Body of pancreas (tissue), 4 donors: ENCODE measurements around the gene BMP6. TPM values are rescaled to one million over a fixed set of nuclear protein-coding genes. Genes with fewer than 3 reads are reported as not detected.

Source experiments
- ATAC-seq: fragments of 150-250 bp; one replicate; pipeline ENCODE4 v1.9.1; 2016
- DNase-seq, 4 donors: peaks; one replicate each; pipeline ENCODE4 v3.0.0-alpha.2; 2019
- H3K27ac ChIP-seq, 4 donors: fragments of 200-600 bp; sonication (generic); 1 replicate in 3 of 4; 2 replicates in 1 of 4; pipeline versions ENCODE4 v1.5.1 to v1.6.1; 2016 to 2019; ENCODE audit warnings: mild to moderate bottlenecking in 1 of 4, mixed read lengths in 1 of 4, moderate library complexity in 1 of 4
- H3K27me3 ChIP-seq, 2 donors: fragments of 200-600 bp; sonication (generic); one replicate each; pipeline ENCODE4 v1.6.0; 2016; ENCODE audit warnings: mild to moderate bottlenecking in 1 of 2
- H3K36me3 ChIP-seq, 2 donors: fragments of 200-600 bp; sonication (generic); replicated peaks in 1 of 2; 2 replicates each; pipeline ENCODE4 v1.5.1; 2016; ENCODE audit warnings: low read depth in 2 of 2; ENCODE audit not compliant: insufficient read depth in 1 of 2
- H3K4me1 ChIP-seq: fragments of 200-600 bp; sonication (generic); one replicate; pipeline ENCODE4 v1.6.0; 2016
- H3K4me3 ChIP-seq, 2 donors: fragments of 200-600 bp; sonication (generic); 1 replicate in 1 of 2; 2 replicates in 1 of 2; pipeline ENCODE4 v1.5.1; 2016 to 2019
- H3K9me3 ChIP-seq, 3 donors: fragments of 200-600 bp; sonication (generic); 1 replicate in 2 of 3; 2 replicates in 1 of 3; pipeline ENCODE4 v1.5.1; 2016
- POLR2A ChIP-seq, 3 donors: fragments of 450-650 bp; IDR thresholded peaks; one replicate each; pipeline ENCODE4 v1.6.1; 2016; ENCODE audit warnings: antibody characterized with exemption in 3 of 3, mild to moderate bottlenecking in 2 of 3
- WGBS, 2 donors: methylation state at CpG; one replicate each; pipeline ENCODE4 v1.1.5; 2017; 5-methylcytosine and 5-hydroxymethylcytosine counted together
- intact Hi-C: fragments of 100-400 bp; cut with DNase I; formaldehyde crosslinking; loops from one replicate; pipeline ENCODE4 v1.15.1; 2023
- total RNA-seq, 2 donors: library from RNA; depleted of rRNA; stranded (reverse); fragments of >200 nt; gene quantifications; one replicate each; pipeline ENCODE4 v1.1.0, GENCODE V29; 2016
- TF ChIP-seq, protein P1 (sequence below), 7 experiments: fragments of 450-650 bp in 4 of 7; fragments of 200-600 bp in 3 of 7; sonication (generic) in 3 of 7; IDR thresholded peaks; one replicate each; pipeline ENCODE4 v1.5.1; 2016 to 2019; ENCODE audit warnings: antibody characterized with exemption in 7 of 7

Gene BMP6
- total RNA-seq, 2 donors from 2014 or later: 1.6 to 1.8 TPM

DNA sequence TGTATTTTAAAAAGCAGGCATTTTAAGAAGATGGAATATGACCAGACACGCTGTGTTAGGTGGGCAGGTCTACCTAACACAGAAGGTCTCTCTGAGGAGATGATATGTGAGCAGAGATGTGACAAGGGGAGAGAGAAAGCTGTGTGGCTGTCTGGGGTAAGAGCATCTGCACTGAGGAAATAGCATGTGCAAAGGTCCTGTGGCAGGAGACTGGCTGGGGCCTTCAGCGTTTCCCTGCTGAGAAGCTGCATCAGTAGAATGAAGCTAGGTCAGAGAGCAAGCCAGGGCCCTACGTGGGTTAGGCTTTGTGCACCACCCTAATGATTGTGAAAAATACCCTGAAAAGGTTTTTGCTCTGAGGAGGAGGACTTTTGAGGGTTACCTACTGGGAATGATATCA lies 97.7 kb downstream of the BMP6 start:
- no peak for TF ChIP-seq POLR2A (IDR thresholded peaks at IDR 0.05)
- TF ChIP-seq, protein P1, sequence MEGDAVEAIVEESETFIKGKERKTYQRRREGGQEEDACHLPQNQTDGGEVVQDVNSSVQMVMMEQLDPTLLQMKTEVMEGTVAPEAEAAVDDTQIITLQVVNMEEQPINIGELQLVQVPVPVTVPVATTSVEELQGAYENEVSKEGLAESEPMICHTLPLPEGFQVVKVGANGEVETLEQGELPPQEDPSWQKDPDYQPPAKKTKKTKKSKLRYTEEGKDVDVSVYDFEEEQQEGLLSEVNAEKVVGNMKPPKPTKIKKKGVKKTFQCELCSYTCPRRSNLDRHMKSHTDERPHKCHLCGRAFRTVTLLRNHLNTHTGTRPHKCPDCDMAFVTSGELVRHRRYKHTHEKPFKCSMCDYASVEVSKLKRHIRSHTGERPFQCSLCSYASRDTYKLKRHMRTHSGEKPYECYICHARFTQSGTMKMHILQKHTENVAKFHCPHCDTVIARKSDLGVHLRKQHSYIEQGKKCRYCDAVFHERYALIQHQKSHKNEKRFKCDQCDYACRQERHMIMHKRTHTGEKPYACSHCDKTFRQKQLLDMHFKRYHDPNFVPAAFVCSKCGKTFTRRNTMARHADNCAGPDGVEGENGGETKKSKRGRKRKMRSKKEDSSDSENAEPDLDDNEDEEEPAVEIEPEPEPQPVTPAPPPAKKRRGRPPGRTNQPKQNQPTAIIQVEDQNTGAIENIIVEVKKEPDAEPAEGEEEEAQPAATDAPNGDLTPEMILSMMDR (IDR thresholded peaks at IDR 0.05): no peak
- no peak for DNase-seq
- H3K4me1 ChIP-seq: no peaks in the 10 kb centered on the region
- ATAC-seq: no peak
- H3K9me3 ChIP-seq: no peaks in the 10 kb centered on the region
- intact Hi-C loops: no loop called here
- 79 to 82% methylated on average over 3 of the region's 3 CpGs for WGBS, 2 donors
- no peak overlapping the region for H3K27ac ChIP-seq
- no peak overlapping the region for H3K4me3 ChIP-seq
- H3K36me3 ChIP-seq: no peaks in the 10 kb centered on the region
- no peaks in the 10 kb centered on the region for H3K27me3 ChIP-seq

DNA sequence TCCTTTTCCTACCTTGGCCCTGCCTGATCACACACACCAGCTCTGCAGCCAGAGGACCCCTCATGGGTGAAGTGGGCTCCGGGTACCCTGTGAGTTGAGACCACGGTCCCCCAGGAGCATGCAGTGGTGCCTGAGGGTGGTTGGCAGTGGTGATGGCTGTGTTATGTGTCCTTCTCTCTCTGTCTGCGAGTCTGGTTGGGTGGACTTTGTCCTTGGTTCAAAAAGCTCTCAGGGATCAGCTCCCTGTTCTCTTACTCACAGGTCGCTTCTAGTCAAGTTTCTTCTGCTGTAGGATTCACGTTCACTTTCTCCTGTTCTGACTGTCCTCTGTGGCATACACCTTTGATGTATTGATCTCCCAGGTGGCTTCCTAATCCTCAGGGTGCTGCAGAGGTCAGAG lies 100.1 kb downstream of the BMP6 start:
- TF ChIP-seq, protein P1 (IDR thresholded peaks at IDR 0.05): no peak
- TF ChIP-seq POLR2A (IDR thresholded peaks at IDR 0.05): no peak
- WGBS, 2 donors: 60 to 72% methylated on average over 4 to 5 of the region's 5 CpGs
- H3K4me1 ChIP-seq: no peaks in the 10 kb centered on the region
- intact Hi-C loops: no loop called here
- DNase-seq (no peak), ATAC-seq (no peak)
- no peak overlapping the region for H3K4me3 ChIP-seq
- no peaks in the 10 kb centered on the region for H3K36me3 ChIP-seq
- H3K27ac ChIP-seq: no peak overlapping the region
- no peaks in the 10 kb centered on the region for H3K9me3 ChIP-seq
- no peaks in the 10 kb centered on the region for H3K27me3 ChIP-seq

DNA sequence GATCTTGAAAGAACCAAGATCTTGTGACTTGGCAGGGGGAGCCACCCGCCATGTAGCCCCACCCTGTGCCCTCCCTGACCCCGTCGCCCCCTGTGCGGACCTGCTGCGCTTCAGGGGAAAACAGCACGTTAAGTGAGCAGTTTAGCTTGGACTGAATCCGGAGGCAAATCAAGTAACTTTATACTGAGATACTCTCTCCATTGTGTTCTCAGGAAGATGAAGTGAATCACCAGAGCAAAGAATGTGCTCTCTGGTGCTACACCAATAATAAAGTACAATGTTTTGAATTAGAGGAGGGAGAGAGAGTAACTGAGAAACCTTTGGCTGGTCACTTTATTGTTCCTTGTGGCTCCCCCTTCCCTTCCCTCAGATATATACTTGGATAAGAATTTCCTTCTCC lies 101.2 kb downstream of the BMP6 start:
- DNase-seq: no peak
- no peak overlapping the region for H3K27ac ChIP-seq

DNA sequence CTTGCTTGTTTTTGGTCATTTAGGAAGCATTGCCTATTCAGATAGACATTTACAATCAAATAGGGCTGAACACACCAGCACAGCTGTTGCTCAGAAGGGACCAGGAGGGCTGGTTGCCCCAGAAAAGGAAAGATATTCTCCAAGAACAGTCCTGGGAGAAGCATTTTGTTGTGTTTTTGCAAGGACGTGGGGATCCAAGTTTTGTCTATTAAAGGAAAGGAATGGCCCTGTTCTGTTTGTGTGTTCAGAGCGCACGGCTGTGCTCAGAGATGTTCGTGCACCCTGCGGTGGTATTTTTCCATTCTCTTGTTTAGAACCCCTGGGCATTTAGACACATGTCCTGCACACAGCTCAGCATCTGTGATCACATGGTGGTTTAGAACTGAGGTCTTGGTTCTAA lies 102.2 kb downstream of the BMP6 start:
- no peak overlapping the region for H3K27ac ChIP-seq
- H3K4me1 ChIP-seq: no peaks in the 10 kb centered on the region
- no peaks in the 10 kb centered on the region for H3K27me3 ChIP-seq
- no peaks in the 10 kb centered on the region for H3K9me3 ChIP-seq
- intact Hi-C loops: no loop called here
- 65 to 69% methylated on average over 5 of the region's 5 CpGs for WGBS, 2 donors
- no peak for ATAC-seq
- no peak overlapping the region for H3K4me3 ChIP-seq
- TF ChIP-seq, protein P1 (IDR thresholded peaks at IDR 0.05): no peak
- TF ChIP-seq POLR2A (IDR thresholded peaks at IDR 0.05): no peak
- no peak for DNase-seq
- H3K36me3 ChIP-seq: no peaks in the 10 kb centered on the region

More for the DNA sequence above, 101.2 kb downstream of the BMP6 start:
- Histone ChIP-seq H3K4me1 (no peaks in the 10 kb centered on the region), H3K9me3 (no peaks in the 10 kb centered on the region), H3K27me3 (no peaks in the 10 kb centered on the region), H3K4me3 (no peak overlapping the region), H3K36me3 (no peaks in the 10 kb centered on the region)
- no peak for ATAC-seq
- no peak for TF ChIP-seq POLR2A (IDR thresholded peaks at IDR 0.05)
- TF ChIP-seq, protein P1 (IDR thresholded peaks at IDR 0.05): no peak
- WGBS, 2 donors: 52 to 62% methylated on average over 7 of the region's 7 CpGs
- intact Hi-C loops: no loop called here

DNA sequence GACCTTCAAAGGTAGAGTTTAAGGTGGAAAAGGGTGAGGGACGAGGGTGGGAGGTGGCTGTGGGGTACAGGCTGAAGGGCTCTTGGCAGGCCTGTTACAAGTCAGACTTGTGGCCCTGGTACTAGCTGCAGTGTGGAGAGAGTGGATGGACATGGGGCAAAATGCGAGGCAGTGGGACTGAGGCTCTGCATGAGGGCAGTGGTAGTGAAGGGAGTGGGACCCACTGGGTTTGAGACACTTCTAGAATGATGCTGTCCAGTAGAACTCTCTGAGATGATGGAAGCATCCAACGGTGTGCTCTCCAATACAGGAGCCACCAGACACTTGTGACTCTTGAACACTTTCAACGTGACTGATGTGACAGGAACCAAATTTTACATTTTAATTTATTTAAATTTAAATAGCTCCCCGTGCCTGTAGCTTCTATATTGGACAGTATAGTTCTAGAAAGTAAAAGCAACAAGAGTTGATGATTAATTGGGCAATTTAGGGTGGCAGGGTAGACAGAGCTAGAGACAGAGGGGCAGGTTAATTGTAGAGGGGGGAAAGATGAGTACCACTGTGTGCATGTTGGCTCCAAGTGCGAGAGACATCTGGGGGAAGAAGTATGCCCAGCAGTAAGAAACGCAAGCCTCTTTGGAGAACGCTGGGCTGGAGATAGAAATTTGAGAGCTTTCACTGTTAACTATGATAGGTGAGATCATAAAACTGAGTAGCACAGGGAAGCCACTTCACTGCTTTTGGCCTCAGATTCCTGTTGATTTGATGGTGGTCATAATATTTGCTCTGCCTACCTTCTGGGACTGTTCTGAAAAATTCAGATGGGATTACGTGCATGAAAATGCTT lies 107.2 kb downstream of the BMP6 start:
- Histone ChIP-seq H3K4me1 (no peaks in the 10 kb centered on the region), H3K27ac (no peak overlapping the region), H3K36me3 (no peaks in the 10 kb centered on the region), H3K27me3 (no peaks in the 10 kb centered on the region), H3K9me3 (no peaks in the 10 kb centered on the region), H3K4me3 (no peak overlapping the region)
- DNase-seq: no peak
- no peak for ATAC-seq
- WGBS, 2 donors: 66% methylated on average over 9 of the region's 9 CpGs
- TF ChIP-seq, protein P1 (IDR thresholded peaks at IDR 0.05): no peak
- TF ChIP-seq POLR2A (IDR thresholded peaks at IDR 0.05): no peak
- intact Hi-C loops: no loop called here
